GM12878 (cell line): ENCODE data around the gene PLEKHF1. TPM values are rescaled to one million over a fixed set of nuclear protein-coding genes. Genes with fewer than 3 reads are reported as not detected.

Experiments used
- ATAC-seq: fragments of 200-7000 bp; cut with Tn5 transposase; 3 replicates; pipeline ENCODE4 v1.9.1; 2020; ENCODE audit warnings: mild to moderate bottlenecking, moderate library complexity
- BruUV-seq: library from RNA; stranded (reverse); fragments of 400-500 nt; replicated peaks from 2 replicates; lab custom pipeline; 2021; lab: Mats Ljungman, UMichigan
- CTCF ChIA-PET: fragments of 300-600 bp; sonication (Branson Sonifier 250); formaldehyde crosslinking; extraction: SDS; loops from one replicate; lab custom pipeline; 2021; ENCODE audit warnings: inconsistent platforms; lab: Yijun Ruan, JAX
- POLR2A ChIA-PET: fragments of 350-600 bp; formaldehyde crosslinking; extraction: SDS; loops from one replicate; lab custom pipeline; 2021; ENCODE audit warnings: inconsistent platforms; lab: Charles Lee
- RAD21 ChIA-PET: fragments of 300-600 bp; sonication (Branson Sonifier 250); formaldehyde crosslinking; loops from one replicate; lab custom pipeline; 2023; ENCODE audit warnings: antibody characterized with exemption; ENCODE audit not compliant: unreplicated experiment; lab: Charles Lee
- SMC1A ChIA-PET: fragments of 300-600 bp; sonication (Branson Sonifier 250); formaldehyde crosslinking; loops from one replicate; lab custom pipeline; 2023; ENCODE audit not compliant: unreplicated experiment, uncharacterized antibody; lab: Charles Lee
- DNase-seq: peaks from one replicate; pipeline ENCODE4 v3.0.0-alpha.2; 2011; ENCODE audit warnings: low read depth, low spot score
- FAIRE-seq: peaks from 3 replicates; lab custom pipeline; 2011; peaks lifted over from hg19 to GRCh38; lab: Jason Lieb, UNC
- H2AFZ ChIP-seq: 2 replicates; pipeline ENCODE4 v1.6.0; 2011; ENCODE audit warnings: low read depth, low read length, control low read depth; ENCODE audit not compliant: control insufficient read depth
- H3K27ac ChIP-seq: 2 replicates; pipeline ENCODE4 v1.5.1; 2011; ENCODE audit warnings: control low read depth; ENCODE audit not compliant: control insufficient read depth, insufficient read depth
- H3K27me3 ChIP-seq, 2 experiments: replicated peaks in 1 of 2; 2 replicates each; pipeline versions ENCODE4 v1.6.0 to v1.6.1; 2011; ENCODE audit warnings: low read length in 1 of 2; ENCODE audit not compliant: control insufficient read depth in 2 of 2, insufficient read depth in 2 of 2
- H3K36me3 ChIP-seq, 2 experiments: 2 replicates each; pipeline ENCODE4 v1.5.1; 2011; ENCODE audit warnings: low read length in 1 of 2; ENCODE audit not compliant: control insufficient read depth in 2 of 2, insufficient read depth in 2 of 2
- H3K4me1 ChIP-seq: 2 replicates; pipeline ENCODE4 v1.6.1; 2011; ENCODE audit warnings: mild to moderate bottlenecking, low read length, moderate library complexity, mixed read lengths; ENCODE audit not compliant: control insufficient read depth, insufficient read depth
- H3K4me2 ChIP-seq: 2 replicates; pipeline ENCODE4 v1.6.0; 2011; ENCODE audit warnings: control low read depth; ENCODE audit not compliant: control insufficient read depth, insufficient read depth
- H3K4me3 ChIP-seq: fragments of 200-600 bp; sonication (generic); 2 replicates; pipeline ENCODE4 v1.5.1; 2016
- H3K79me2 ChIP-seq: 2 replicates; pipeline ENCODE4 v1.6.0; 2011; ENCODE audit warnings: low read length; ENCODE audit not compliant: control insufficient read depth, insufficient read depth
- H3K9ac ChIP-seq: 2 replicates; pipeline ENCODE4 v1.8.0; 2011; ENCODE audit warnings: low read length, control low read depth, mixed read lengths; ENCODE audit not compliant: control insufficient read depth, insufficient read depth
- H3K9me3 ChIP-seq: replicated peaks from 3 replicates; pipeline ENCODE4 v1.5.1; 2011; ENCODE audit warnings: mild to moderate bottlenecking, low read length; ENCODE audit not compliant: control insufficient read depth, insufficient read depth
- H4K20me1 ChIP-seq: 2 replicates; pipeline ENCODE4 v1.6.0; 2011; ENCODE audit not compliant: control insufficient read depth, insufficient read depth
- CREB1 ChIP-seq: IDR thresholded peaks from 2 replicates; pipeline ENCODE4 v1.6.1; 2012; ENCODE audit warnings: low read depth, mild to moderate bottlenecking, inconsistent platforms
- HDAC6 ChIP-seq: fragments of 200-600 bp; sonication (generic); IDR thresholded peaks from one replicate; pipeline ENCODE4 v1.8.0; 2017; ENCODE audit warnings: antibody characterized with exemption; ENCODE audit not compliant: unreplicated experiment
- POLR2A ChIP-seq: IDR thresholded peaks from 2 replicates; pipeline ENCODE4 v1.6.1; 2011; ENCODE audit warnings: low read depth, mild to moderate bottlenecking, low read length
- TBL1XR1 ChIP-seq: IDR thresholded peaks from 2 replicates; pipeline ENCODE4 v1.6.1; 2012; ENCODE audit warnings: low read depth, low read length, improper control_type of control experiment
- ZNF274 ChIP-seq: IDR thresholded peaks from one replicate; pipeline ENCODE4 v1.8.0; 2011; ENCODE audit not compliant: insufficient read length, insufficient read depth
- WGBS: methylation state at CpG from one replicate; pipeline ENCODE4 v1.1.6; 2016; ENCODE audit warnings: low lambda C conversion rate; ENCODE audit not compliant: insufficient replicate concordance, insufficient coverage; ENCODE audit errors: missing lambda C conversion rate; 5-methylcytosine and 5-hydroxymethylcytosine counted together
- in situ Hi-C: fragments of 300-500 bp; cut with MboI; formaldehyde crosslinking; loops from 9 replicates; pipeline ENCODE4 v1.14.3; 2018; ENCODE audit warnings: mixed read lengths
- intact Hi-C: fragments of 100-400 bp; cut with micrococcal nuclease; formaldehyde crosslinking; loops from one replicate; pipeline ENCODE4 v1.14.2; 2022; ENCODE audit not compliant: unreplicated experiment
- polyA plus RNA-seq, 11 experiments: library from polyadenylated mRNA; depleted of rRNA in 4 of 11; unstranded in 6 of 11; stranded (reverse) in 5 of 11; fragments of >200 nt; fragmentation: Nextera tagmentation in 4 of 11; fragmentation: Illumina TruSeq in 1 of 11; extraction: Ambion mirVana in 4 of 11; extraction: Trizol in 1 of 11; gene quantifications; 1 replicate in 1 of 11; 2 replicates in 10 of 11; pipeline versions ENCODE4 v1.2.1 to v1.2.3, GENCODE V29; 2011 to 2016; ENCODE audit warnings: inconsistent platforms in 2 of 11, missing spikeins in 2 of 11, low read depth in 1 of 11
- total RNA-seq, 4 experiments: library from RNA; depleted of rRNA in 3 of 4; stranded (reverse); fragments of >200 nt in 3 of 4; fragmentation: Illumina TruSeq in 1 of 4; extraction: Trizol in 1 of 4; gene quantifications; 2 replicates each; pipeline versions ENCODE4 v1.2.1 to v1.2.3, GENCODE V29; 2013 to 2021
- TF ChIP-seq, protein P1 (sequence below): fragments of 450-650 bp; IDR thresholded peaks from 2 replicates; pipeline ENCODE4 v1.6.1; 2017; ENCODE audit warnings: low read depth, mild to moderate bottlenecking, moderate library complexity
- TF ChIP-seq, protein P2 (sequence below): IDR thresholded peaks from 2 replicates; pipeline ENCODE4 v1.6.1; 2012; ENCODE audit warnings: improper control_type of control experiment, low read depth, low read length; ENCODE audit not compliant: insufficient replicate concordance

PLEKHF1 gene
- total and polyA plus RNA-seq, 10 of the 15 experiments (the other 5 are each of a cell fraction or from before 2014, with no cell fraction given), result 0.10 to 20.3 (median 15.3) TPM

DNA sequence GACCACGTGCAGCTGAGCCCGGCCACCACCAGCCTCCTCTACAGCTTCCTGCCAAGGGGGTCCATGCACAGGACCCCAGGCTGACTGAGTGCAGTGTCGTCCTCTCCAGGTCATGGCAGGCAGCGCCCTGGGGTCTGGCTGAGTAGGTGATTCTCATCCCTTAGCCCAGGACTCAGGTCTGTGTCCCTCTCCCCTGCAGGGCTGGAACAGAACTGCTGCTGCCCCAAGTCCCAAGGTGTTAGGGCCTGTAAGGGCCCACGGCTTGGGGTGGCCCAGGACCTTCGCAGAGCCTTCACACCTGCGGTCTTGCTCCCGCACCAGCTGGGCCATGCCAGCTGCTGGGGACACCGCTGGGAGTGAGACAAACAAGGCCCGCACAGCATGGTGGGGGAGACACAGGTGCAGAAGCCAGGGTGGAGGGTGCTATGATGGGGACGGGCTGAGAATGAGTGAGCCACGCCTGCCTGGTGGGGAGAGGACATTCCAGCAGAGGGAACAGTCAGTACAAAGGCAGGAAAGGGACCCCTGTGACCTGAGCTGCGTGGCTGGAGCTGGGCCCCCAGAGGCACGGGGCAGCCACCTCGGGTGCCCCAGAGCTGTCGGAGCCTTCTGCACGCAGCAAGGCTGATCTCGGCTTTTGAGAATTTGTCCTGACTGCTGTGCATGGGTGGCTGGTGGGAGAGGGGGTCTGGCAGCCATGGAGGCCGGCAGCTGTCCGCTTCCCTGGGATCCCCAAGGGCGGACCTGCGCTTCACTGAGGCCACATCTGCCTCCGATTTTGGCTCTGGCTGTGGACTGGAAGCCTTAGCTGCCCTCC is 11.9 kb downstream of the PLEKHF1 start:
- ChIA-PET RAD21 (interaction anchor here (1.1 to 1.2 kb wide), 2 partner anchors 39 to 71 kb away, joined by 3 read pairs; partner anchors contain the start of gene POP4), SMC1A (interaction anchor here (1.7 to 2.3 kb wide), 2 partner anchors 10 kb away, joined by 5 to 12 read pairs; no protein-coding TSS in a partner anchor), CTCF (no interaction called here), POLR2A (interaction anchor here (1.1 kb wide), 1 partner anchor 10 kb away, joined by 4 read pairs; no protein-coding TSS in a partner anchor)
- ATAC-seq (no peak), DNase-seq (no peak), FAIRE-seq (no peak)
- Histone ChIP-seq H3K27ac (no peak overlapping the region), H3K9me3 (no peaks in the 10 kb centered on the region), H3K27me3 (no peaks in the 10 kb centered on the region), H3K79me2 (peaks cover 26% of the 10 kb centered on the region), H4K20me1 (no peaks in the 10 kb centered on the region), H3K4me1 (peaks cover 43% of the 10 kb centered on the region), H3K4me2 (no peak overlapping the region), H2AFZ (no peak overlapping the region), H3K36me3 (peaks cover 8 to 39% of the 10 kb centered on the region in 2 experiments), H3K9ac (no peak overlapping the region), H3K4me3 (no peak overlapping the region)
- no TSS peak for BruUV-seq
- intact Hi-C loops, result no loop called here
- no peak for TF ChIP-seq ZNF274
- peak; percentile 37; the same call in 1 of the 2 replicates for TF ChIP-seq POLR2A
- in situ Hi-C loops, result no loop called here
- 89% methylated on average over 23 of the region's 23 CpGs for WGBS

GRCh38 chr19:29678484-29679106 is 13.3 kb downstream of the PLEKHF1 start:
- Histone ChIP-seq H3K4me2 (no peak overlapping the region), H3K36me3 (peaks cover 7 to 38% of the 10 kb centered on the region in 2 experiments), H3K27ac (peak overlapping the region; percentile 42), H3K79me2 (peaks cover 12% of the 10 kb centered on the region), H2AFZ (no peak overlapping the region), H3K4me1 (peaks cover 29% of the 10 kb centered on the region), H3K9me3 (no peaks in the 10 kb centered on the region), H3K27me3 (no peaks in the 10 kb centered on the region), H3K9ac (no peak overlapping the region), H4K20me1 (no peaks in the 10 kb centered on the region), H3K4me3 (no peak overlapping the region)
- in situ Hi-C loops, result no loop called here
- no peak for ATAC-seq
- ChIA-PET SMC1A (interaction anchor here (0.9 to 2.3 kb wide), 4 partner anchors 11 to 72 kb away, joined by 3 to 12 read pairs (median 3); partner anchors contain the start of gene PLEKHF1), RAD21 (interaction anchor here (1.1 to 3.1 kb wide), 3 partner anchors 12 to 38 kb away, joined by 3 to 8 read pairs (median 3); no protein-coding TSS in a partner anchor), POLR2A (interaction anchor here (1.1 kb wide), 1 partner anchor 8 kb away, joined by 4 read pairs; no protein-coding TSS in a partner anchor), CTCF (interaction anchor here (0.9 kb wide), 2 partner anchors 11 kb away, joined by 4 to 5 read pairs; no protein-coding TSS in a partner anchor)
- BruUV-seq, result no TSS peak
- no peak for DNase-seq
- WGBS, result 98% methylated on average over 20 of the region's 20 CpGs
- no peak for FAIRE-seq
- intact Hi-C loops, result no loop called here
- TF ChIP-seq TBL1XR1, result no peak
- TF ChIP-seq HDAC6, result no peak
- TF ChIP-seq, protein P1, sequence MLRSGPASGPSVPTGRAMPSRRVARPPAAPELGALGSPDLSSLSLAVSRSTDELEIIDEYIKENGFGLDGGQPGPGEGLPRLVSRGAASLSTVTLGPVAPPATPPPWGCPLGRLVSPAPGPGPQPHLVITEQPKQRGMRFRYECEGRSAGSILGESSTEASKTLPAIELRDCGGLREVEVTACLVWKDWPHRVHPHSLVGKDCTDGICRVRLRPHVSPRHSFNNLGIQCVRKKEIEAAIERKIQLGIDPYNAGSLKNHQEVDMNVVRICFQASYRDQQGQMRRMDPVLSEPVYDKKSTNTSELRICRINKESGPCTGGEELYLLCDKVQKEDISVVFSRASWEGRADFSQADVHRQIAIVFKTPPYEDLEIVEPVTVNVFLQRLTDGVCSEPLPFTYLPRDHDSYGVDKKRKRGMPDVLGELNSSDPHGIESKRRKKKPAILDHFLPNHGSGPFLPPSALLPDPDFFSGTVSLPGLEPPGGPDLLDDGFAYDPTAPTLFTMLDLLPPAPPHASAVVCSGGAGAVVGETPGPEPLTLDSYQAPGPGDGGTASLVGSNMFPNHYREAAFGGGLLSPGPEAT, result no peak
- no peak for TF ChIP-seq CREB1
- TF ChIP-seq, protein P2, sequence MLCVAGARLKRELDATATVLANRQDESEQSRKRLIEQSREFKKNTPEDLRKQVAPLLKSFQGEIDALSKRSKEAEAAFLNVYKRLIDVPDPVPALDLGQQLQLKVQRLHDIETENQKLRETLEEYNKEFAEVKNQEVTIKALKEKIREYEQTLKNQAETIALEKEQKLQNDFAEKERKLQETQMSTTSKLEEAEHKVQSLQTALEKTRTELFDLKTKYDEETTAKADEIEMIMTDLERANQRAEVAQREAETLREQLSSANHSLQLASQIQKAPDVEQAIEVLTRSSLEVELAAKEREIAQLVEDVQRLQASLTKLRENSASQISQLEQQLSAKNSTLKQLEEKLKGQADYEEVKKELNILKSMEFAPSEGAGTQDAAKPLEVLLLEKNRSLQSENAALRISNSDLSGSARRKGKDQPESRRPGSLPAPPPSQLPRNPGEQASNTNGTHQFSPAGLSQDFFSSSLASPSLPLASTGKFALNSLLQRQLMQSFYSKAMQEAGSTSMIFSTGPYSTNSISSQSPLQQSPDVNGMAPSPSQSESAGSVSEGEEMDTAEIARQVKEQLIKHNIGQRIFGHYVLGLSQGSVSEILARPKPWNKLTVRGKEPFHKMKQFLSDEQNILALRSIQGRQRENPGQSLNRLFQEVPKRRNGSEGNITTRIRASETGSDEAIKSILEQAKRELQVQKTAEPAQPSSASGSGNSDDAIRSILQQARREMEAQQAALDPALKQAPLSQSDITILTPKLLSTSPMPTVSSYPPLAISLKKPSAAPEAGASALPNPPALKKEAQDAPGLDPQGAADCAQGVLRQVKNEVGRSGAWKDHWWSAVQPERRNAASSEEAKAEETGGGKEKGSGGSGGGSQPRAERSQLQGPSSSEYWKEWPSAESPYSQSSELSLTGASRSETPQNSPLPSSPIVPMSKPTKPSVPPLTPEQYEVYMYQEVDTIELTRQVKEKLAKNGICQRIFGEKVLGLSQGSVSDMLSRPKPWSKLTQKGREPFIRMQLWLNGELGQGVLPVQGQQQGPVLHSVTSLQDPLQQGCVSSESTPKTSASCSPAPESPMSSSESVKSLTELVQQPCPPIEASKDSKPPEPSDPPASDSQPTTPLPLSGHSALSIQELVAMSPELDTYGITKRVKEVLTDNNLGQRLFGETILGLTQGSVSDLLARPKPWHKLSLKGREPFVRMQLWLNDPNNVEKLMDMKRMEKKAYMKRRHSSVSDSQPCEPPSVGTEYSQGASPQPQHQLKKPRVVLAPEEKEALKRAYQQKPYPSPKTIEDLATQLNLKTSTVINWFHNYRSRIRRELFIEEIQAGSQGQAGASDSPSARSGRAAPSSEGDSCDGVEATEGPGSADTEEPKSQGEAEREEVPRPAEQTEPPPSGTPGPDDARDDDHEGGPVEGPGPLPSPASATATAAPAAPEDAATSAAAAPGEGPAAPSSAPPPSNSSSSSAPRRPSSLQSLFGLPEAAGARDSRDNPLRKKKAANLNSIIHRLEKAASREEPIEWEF, result no peak
